Measurements from ENCODE around the gene CCDC12.
"Not testable (repeated sequence)": the region's sequence is repeated elsewhere in the genome, so short reads cannot be mapped to it uniquely, and the experiment has no call there.

Gene CCDC12

DNA sequence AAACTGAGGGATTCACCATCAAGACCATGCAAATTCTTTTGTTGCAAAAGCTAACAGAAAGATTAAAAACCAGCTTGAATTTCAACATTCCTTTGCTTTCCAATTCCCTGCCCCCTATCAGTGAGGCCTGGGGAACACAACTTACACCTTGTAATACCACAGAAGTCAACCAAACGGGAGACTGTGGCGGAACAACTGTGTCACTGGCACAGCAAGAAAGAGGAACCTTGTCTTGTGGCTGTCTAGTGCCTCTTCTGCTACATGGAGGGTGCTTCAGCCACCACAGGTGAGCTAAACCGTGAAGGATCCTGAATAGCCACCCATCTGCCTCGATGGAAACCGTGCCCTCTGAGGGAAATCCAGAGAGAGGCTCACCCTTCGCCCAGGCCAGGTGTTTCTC lies 11.4 kb downstream of the CCDC12 start:
- Histone ChIP-seq H3K9me3 (ENCODE audit: insufficient read depth, low read length, severe bottlenecking) (no peaks in the 10 kb centered on the region), H3K4me1 (ENCODE audit: insufficient read depth, low read length) (peaks cover 13% of the 10 kb centered on the region), H3K79me2 (ENCODE audit: insufficient read depth, low read length) (peaks cover 86% of the 10 kb centered on the region), H3K27ac (ENCODE audit: low read length) (no peak overlapping the region), H4K20me1 (ENCODE audit: insufficient read depth, low read length) (peaks cover 77% of the 10 kb centered on the region), H3K4me3 (ENCODE audit: low read depth in 1 of 2, low read length in 2 of 2) (no peak overlapping the region), H3K4me2 (ENCODE audit: insufficient read depth, low read length) (no peak overlapping the region), H3K9ac (ENCODE audit: low read depth, low read length) (no peak overlapping the region), H3K27me3 (ENCODE audit: insufficient read depth, low read length, poor library complexity) (no peaks in the 10 kb centered on the region), H2AFZ (ENCODE audit: low read depth, low read length) (no peak overlapping the region), H3K36me3 (ENCODE audit: insufficient read depth, low read length) (peaks cover 55% of the 10 kb centered on the region)
- TF ChIP-seq, protein P1, sequence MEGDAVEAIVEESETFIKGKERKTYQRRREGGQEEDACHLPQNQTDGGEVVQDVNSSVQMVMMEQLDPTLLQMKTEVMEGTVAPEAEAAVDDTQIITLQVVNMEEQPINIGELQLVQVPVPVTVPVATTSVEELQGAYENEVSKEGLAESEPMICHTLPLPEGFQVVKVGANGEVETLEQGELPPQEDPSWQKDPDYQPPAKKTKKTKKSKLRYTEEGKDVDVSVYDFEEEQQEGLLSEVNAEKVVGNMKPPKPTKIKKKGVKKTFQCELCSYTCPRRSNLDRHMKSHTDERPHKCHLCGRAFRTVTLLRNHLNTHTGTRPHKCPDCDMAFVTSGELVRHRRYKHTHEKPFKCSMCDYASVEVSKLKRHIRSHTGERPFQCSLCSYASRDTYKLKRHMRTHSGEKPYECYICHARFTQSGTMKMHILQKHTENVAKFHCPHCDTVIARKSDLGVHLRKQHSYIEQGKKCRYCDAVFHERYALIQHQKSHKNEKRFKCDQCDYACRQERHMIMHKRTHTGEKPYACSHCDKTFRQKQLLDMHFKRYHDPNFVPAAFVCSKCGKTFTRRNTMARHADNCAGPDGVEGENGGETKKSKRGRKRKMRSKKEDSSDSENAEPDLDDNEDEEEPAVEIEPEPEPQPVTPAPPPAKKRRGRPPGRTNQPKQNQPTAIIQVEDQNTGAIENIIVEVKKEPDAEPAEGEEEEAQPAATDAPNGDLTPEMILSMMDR (IDR thresholded peaks at IDR 0.05; ENCODE audit: borderline replicate concordance, extremely low read depth, low read length, poor library complexity, severe bottlenecking) = no peak
- TF ChIP-seq EZH2 (IDR thresholded peaks at IDR 0.05; ENCODE audit: borderline replicate concordance, low read depth, low read length, severe bottlenecking) = no peak
- ATAC-seq (ENCODE audit: insufficient read depth, low read depth) (no peak), DNase-seq (no peak)

DNA sequence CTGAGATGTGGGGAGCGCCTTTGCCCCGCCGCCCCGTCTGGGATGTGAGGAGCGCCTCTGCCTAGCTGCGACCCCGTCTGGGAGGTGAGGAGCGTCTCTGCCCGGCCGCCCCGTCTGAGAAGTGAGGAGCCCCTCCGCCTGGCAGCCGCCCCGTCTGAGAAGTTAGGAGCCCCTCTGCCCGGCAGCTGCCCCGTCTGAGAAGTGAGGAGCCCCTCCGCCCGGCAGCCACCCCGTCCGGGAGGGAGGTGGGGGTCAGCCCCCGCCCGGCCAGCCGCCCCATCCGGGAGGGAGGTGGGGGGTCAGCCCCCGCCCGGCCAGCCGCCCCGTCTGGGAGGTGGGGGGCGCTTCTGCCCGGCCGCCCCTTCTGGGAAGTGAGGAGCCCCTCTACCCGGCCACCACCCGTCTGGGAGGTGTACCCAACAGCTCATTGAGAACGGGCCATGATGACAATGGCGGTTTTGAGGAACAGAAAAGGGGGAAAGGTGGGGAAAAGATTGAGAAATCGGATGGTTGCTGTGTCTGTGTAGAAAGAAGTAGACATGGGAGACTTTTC lies 12.4 kb downstream of the CCDC12 start:
- peaks cover 86% of the 10 kb centered on the region for H3K79me2 ChIP-seq (ENCODE audit: insufficient read depth, low read length)
- not testable (repeated sequence) for H3K27ac ChIP-seq (ENCODE audit: low read length); H3K4me3 ChIP-seq (ENCODE audit: low read depth in 1 of 2, low read length in 2 of 2); H2AFZ ChIP-seq (ENCODE audit: low read depth, low read length); H3K27me3 ChIP-seq (ENCODE audit: insufficient read depth, low read length, poor library complexity); DNase-seq; H3K9me3 ChIP-seq (ENCODE audit: insufficient read depth, low read length, severe bottlenecking); H3K9ac ChIP-seq (ENCODE audit: low read depth, low read length); ATAC-seq (ENCODE audit: insufficient read depth, low read depth); H3K4me2 ChIP-seq (ENCODE audit: insufficient read depth, low read length)
- H4K20me1 ChIP-seq (ENCODE audit: insufficient read depth, low read length) = peaks cover 77% of the 10 kb centered on the region
- H3K4me1 ChIP-seq (ENCODE audit: insufficient read depth, low read length) = peaks cover 23% of the 10 kb centered on the region
- H3K36me3 ChIP-seq (ENCODE audit: insufficient read depth, low read length) = peaks cover 50% of the 10 kb centered on the region

DNA sequence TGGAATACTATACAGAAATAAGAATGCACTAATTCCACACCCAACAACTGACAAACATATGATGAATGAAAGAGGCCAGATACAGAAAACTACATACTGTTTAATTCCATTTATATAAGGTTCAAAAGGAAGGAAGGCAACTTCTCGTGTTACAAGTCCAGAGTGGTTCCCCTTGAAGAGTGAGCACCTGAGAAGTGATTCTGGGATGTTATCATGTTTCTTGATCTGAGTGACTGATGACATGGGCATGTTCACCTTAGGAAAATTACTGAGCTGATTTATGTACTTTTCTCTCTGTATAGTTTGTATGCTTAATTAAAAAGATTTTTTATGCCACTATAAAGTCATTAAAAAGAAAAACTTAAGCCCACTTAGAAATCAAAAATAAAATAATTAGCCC lies 13.6 kb downstream of the CCDC12 start:
- Histone ChIP-seq H3K79me2 (ENCODE audit: insufficient read depth, low read length) (peaks cover 86% of the 10 kb centered on the region), H3K27me3 (ENCODE audit: insufficient read depth, low read length, poor library complexity) (no peaks in the 10 kb centered on the region), H3K36me3 (ENCODE audit: insufficient read depth, low read length) (peaks cover 44% of the 10 kb centered on the region), H3K4me3 (ENCODE audit: low read depth in 1 of 2, low read length in 2 of 2) (no peak overlapping the region), H4K20me1 (ENCODE audit: insufficient read depth, low read length) (peaks cover 74% of the 10 kb centered on the region), H3K4me2 (ENCODE audit: insufficient read depth, low read length) (no peak overlapping the region), H3K4me1 (ENCODE audit: insufficient read depth, low read length) (peaks cover 33% of the 10 kb centered on the region), H3K9me3 (ENCODE audit: insufficient read depth, low read length, severe bottlenecking) (no peaks in the 10 kb centered on the region), H3K9ac (ENCODE audit: low read depth, low read length) (no peak overlapping the region), H2AFZ (ENCODE audit: low read depth, low read length) (no peak overlapping the region), H3K27ac (ENCODE audit: low read length) (no peak overlapping the region; the same call in 1 of the 2 replicates)
- ATAC-seq (ENCODE audit: insufficient read depth, low read depth) = no peak
- TF ChIP-seq, protein P1 (IDR thresholded peaks at IDR 0.05; ENCODE audit: borderline replicate concordance, extremely low read depth, low read length, poor library complexity, severe bottlenecking) = no peak
- TF ChIP-seq EZH2 (IDR thresholded peaks at IDR 0.05; ENCODE audit: borderline replicate concordance, low read depth, low read length, severe bottlenecking) = no peak
- no peak for DNase-seq

DNA sequence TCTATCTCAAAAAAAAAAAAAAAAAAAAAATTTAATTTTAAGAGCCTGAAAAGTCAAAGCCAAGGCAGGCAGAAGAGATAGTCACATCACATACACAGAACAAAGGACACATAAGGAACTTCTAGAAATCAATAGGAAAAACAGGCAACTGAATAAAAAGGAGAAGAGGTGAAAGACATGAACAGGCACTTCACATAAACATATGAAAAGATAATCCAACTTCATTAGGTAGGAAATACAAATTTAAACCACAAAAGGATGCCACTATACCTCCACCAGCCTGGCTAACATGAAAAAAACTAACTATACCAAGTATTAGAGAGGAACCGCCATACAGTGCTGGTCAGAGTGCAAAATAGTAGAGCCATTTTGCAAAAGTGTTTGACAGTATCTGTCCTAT lies 14.1 kb downstream of the CCDC12 start:
- H3K27ac ChIP-seq (ENCODE audit: low read length) = peak overlapping the region; percentile 7; the same call in 1 of the 2 replicates
- peaks cover 40% of the 10 kb centered on the region for H3K36me3 ChIP-seq (ENCODE audit: insufficient read depth, low read length)
- no peak overlapping the region for H3K4me3 ChIP-seq (ENCODE audit: low read depth in 1 of 2, low read length in 2 of 2)
- ATAC-seq (ENCODE audit: insufficient read depth, low read depth) (no peak), DNase-seq (no peak)
- H3K79me2 ChIP-seq (ENCODE audit: insufficient read depth, low read length) = peaks cover 86% of the 10 kb centered on the region
- no peaks in the 10 kb centered on the region for H3K9me3 ChIP-seq (ENCODE audit: insufficient read depth, low read length, severe bottlenecking)
- H2AFZ ChIP-seq (ENCODE audit: low read depth, low read length) = no peak overlapping the region
- TF ChIP-seq EZH2 (IDR thresholded peaks at IDR 0.05; ENCODE audit: borderline replicate concordance, low read depth, low read length, severe bottlenecking) = no peak
- TF ChIP-seq, protein P1 (IDR thresholded peaks at IDR 0.05; ENCODE audit: borderline replicate concordance, extremely low read depth, low read length, poor library complexity, severe bottlenecking) = no peak
- H3K9ac ChIP-seq (ENCODE audit: low read depth, low read length) = no peak overlapping the region
- H4K20me1 ChIP-seq (ENCODE audit: insufficient read depth, low read length) = peaks cover 68% of the 10 kb centered on the region
- no peak overlapping the region for H3K4me2 ChIP-seq (ENCODE audit: insufficient read depth, low read length)
- H3K4me1 ChIP-seq (ENCODE audit: insufficient read depth, low read length) = peaks cover 38% of the 10 kb centered on the region
- no peaks in the 10 kb centered on the region for H3K27me3 ChIP-seq (ENCODE audit: insufficient read depth, low read length, poor library complexity)

Measured in DND-41 (cell line).